GM13976 (cell line): ENCODE results near the gene NAALAD2.
A peak's percentile ranks its signal among the peaks of the same experiment; 100 is the strongest.
"Not testable (repeated sequence)": the region's sequence is repeated elsewhere in the genome, so short reads cannot be mapped to it uniquely, and the experiment has no call there.

Source experiments
- DNase-seq: peaks from one replicate; pipeline ENCODE4 v3.0.0; 2012; ENCODE audit warnings: low spot score
- CTCF ChIP-seq: IDR thresholded peaks from 2 replicates; pipeline ENCODE4 v1.5.1; 2012; ENCODE audit warnings: borderline replicate concordance, mild to moderate bottlenecking; ENCODE audit not compliant: insufficient read depth; ENCODE audit errors: extremely low read depth, missing control alignments, control extremely low read depth
- in situ Hi-C: fragments of 300-500 bp; cut with MboI; formaldehyde crosslinking; loops from one replicate; pipeline ENCODE4 v1.12.0; 2022; ENCODE audit warnings: low sequenced_read_pairs, mixed read lengths, inconsistent platforms; ENCODE audit not compliant: unreplicated experiment

Gene NAALAD2

GRCh38 chr11:90134478-90135003, at the start of gene NAALAD2:
NAALAD2 (plus strand) TSS chr11:90134663; CDS start chr11:90134759, 96 bp downstream.
- DNase-seq, result peak; percentile 6
- in situ Hi-C loops, result no loop called here
- no peak for TF ChIP-seq CTCF

- in situ Hi-C loops, DNase-seq: not testable (repeated sequence)
These were observed 48.8 kb upstream of the NAALAD2 start, which contains the start of gene UBTFL1 for GRCh38 chr11:90085650-90086049. UBTFL1 (plus strand) TSS chr11:90085950; CDS start chr11:90085950, 0 bp downstream.

- DNase-seq, in situ Hi-C loops: not testable (repeated sequence)
These were observed 45.7 kb upstream of the NAALAD2 start for GRCh38 chr11:90088731-90089130.

DNA sequence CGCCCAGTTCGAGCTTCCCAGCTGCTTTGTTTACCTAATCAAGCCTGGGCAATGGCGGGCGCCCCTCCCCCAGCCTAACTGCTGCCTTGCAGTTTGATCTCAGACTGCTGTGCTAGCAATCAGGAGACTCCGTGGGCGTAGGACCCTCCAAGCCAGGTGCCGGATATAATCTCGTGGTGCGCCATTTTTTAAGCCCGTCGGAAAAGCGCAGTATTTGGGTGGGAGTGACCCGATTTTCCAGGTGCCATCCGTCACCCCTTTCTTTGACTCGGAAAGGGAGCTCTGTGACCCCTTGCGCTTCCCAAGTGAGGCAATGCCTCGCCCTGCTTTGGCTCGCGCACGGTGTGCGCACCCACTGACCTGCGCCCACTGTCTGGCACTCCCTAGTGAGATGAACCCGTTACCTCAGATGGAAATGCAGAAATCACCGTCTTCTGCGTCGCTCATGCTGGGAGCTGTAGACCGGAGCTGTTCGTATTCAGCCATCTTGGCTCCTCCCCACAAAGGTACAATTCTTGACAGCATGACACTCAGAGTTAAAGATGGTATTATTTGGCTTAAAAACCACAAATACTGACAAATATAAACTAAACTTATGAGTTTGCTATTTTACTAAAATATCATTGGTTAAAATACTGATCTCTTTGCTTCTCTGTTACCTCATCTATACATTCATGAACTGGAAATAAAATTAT, 39.1 kb upstream of the NAALAD2 start:
- in situ Hi-C loops, DNase-seq: not testable (repeated sequence)

GRCh38 chr11:90098261-90098660, 36.2 kb upstream of the NAALAD2 start:
- in situ Hi-C loops, DNase-seq: not testable (repeated sequence)

GRCh38 chr11:90100431-90100830, 34.0 kb upstream of the NAALAD2 start:
- in situ Hi-C loops, result loop anchor here (25.0 kb wide), 1 partner anchor 1013 kb away; no protein-coding TSS in a partner anchor
- no peak for DNase-seq
- TF ChIP-seq CTCF, result no peak

DNA sequence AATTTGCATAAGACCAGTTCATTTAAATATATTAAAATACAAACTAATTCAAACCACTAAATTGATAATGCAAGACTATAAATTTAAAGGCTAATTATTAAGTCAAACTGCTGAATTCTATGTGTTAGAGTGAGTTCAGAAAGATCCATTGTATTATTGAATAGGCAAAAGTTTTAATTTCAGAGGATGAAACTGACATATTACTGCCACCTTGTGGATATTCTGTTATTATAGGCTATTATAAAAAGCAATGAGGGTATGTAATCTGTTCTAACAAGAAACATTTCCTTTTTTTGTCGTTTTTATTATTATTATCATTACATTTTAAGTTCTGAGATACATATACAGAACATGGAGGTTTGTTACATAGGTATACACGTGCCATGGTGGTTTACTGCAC, 20.9 kb upstream of the NAALAD2 start:
- DNase-seq, result no peak
- TF ChIP-seq CTCF, result peak; percentile 13
- in situ Hi-C loops, result loop anchor here (25.0 kb wide), 1 partner anchor 1026 kb away; no protein-coding TSS in a partner anchor

GRCh38 chr11:90120191-90120590, 14.3 kb upstream of the NAALAD2 start:
- in situ Hi-C loops, result loop anchor here (25.0 kb wide), 1 partner anchor 1033 kb away; no protein-coding TSS in a partner anchor
- no peak for TF ChIP-seq CTCF
- no peak for DNase-seq

GRCh38 chr11:90124371-90124770, 10.1 kb upstream of the NAALAD2 start:
- TF ChIP-seq CTCF, result no peak
- no peak for DNase-seq
- in situ Hi-C loops, result loop anchor here (25.0 kb wide), 1 partner anchor 1037 kb away; no protein-coding TSS in a partner anchor
